GM21526 (cell line): ENCODE data around the gene NECTIN1.

Experiments
- ATAC-seq: cut with Tn5 transposase; IDR thresholded peaks from one replicate; pipeline ENCODE4 v1.9.1; 2021; ENCODE audit warnings: moderate library complexity; ENCODE audit not compliant: unreplicated experiment, low FRiP score

Gene NECTIN1

GRCh38 chr11:119714189-119714588, 14.8 kb downstream of the NECTIN1 start:
- ATAC-seq: no peak

GRCh38 chr11:119713359-119714040, 15.5 kb downstream of the NECTIN1 start:
- ATAC-seq: no peak

- ATAC-seq: no peak
Measured at GRCh38 chr11:119712459-119713358, 16.3 kb downstream of the NECTIN1 start.

GRCh38 chr11:119712006-119712405, 17.0 kb downstream of the NECTIN1 start:
- no peak for ATAC-seq

GRCh38 chr11:119711476-119711875, 17.5 kb downstream of the NECTIN1 start:
- ATAC-seq: no peak

GRCh38 chr11:119710417-119710816, 18.6 kb downstream of the NECTIN1 start:
- ATAC-seq: no peak

GRCh38 chr11:119709638-119710346, 19.2 kb downstream of the NECTIN1 start:
- ATAC-seq: no peak

- ATAC-seq: no peak
Measured at GRCh38 chr11:119709171-119709570, 19.8 kb downstream of the NECTIN1 start.

- no peak for ATAC-seq
Measured at GRCh38 chr11:119708384-119708783, 20.6 kb downstream of the NECTIN1 start.

- no peak for ATAC-seq
Measured at GRCh38 chr11:119706887-119707286, 22.1 kb downstream of the NECTIN1 start.

- no peak for ATAC-seq
Measured at GRCh38 chr11:119706029-119706428, 23.0 kb downstream of the NECTIN1 start.

- ATAC-seq: no peak
Measured at GRCh38 chr11:119705362-119705761, 23.6 kb downstream of the NECTIN1 start.

GRCh38 chr11:119704849-119705248, 24.2 kb downstream of the NECTIN1 start:
- ATAC-seq: no peak

GRCh38 chr11:119701591-119702549, 27.1 kb downstream of the NECTIN1 start:
- no peak for ATAC-seq

- ATAC-seq: no peak
Measured at GRCh38 chr11:119700536-119701346, 28.3 kb downstream of the NECTIN1 start.

- no peak for ATAC-seq
Measured at GRCh38 chr11:119700030-119700429, 29.0 kb downstream of the NECTIN1 start.

- ATAC-seq: no peak
Measured at GRCh38 chr11:119699227-119699626, 29.8 kb downstream of the NECTIN1 start.

GRCh38 chr11:119697882-119698281, 31.1 kb downstream of the NECTIN1 start:
- ATAC-seq: no peak

GRCh38 chr11:119697445-119697844, 31.6 kb downstream of the NECTIN1 start:
- ATAC-seq: no peak
